ENCODE measurements around the gene MAD1L1. TPM values are rescaled to one million over a fixed set of nuclear protein-coding genes. Genes with fewer than 3 reads are reported as not detected.

MAD1L1 gene
- total RNA-seq, 1 experiment from 2014 or later = 46.7 TPM

GRCh38 chr7:1883834-1884582 is 348.7 kb downstream of the MAD1L1 start:
- no peak overlapping the region for H3K27ac ChIP-seq (ENCODE audit: low read depth, low read length, poor library complexity, severe bottlenecking)
- H3K4me3 ChIP-seq (ENCODE audit: low read depth, low read length, poor library complexity, severe bottlenecking) = no peak overlapping the region
- no peaks in the 10 kb centered on the region for H3K9me3 ChIP-seq (ENCODE audit: low read depth, low read length, poor library complexity, severe bottlenecking)
- intact Hi-C loops (cut with micrococcal nuclease; ENCODE audit: unreplicated experiment) = no loop called here
- H3K36me3 ChIP-seq (ENCODE audit: insufficient read depth, low read length, poor library complexity, severe bottlenecking) = no peaks in the 10 kb centered on the region
- H3K27me3 ChIP-seq (replicated peaks; ENCODE audit: insufficient read depth, low read depth, low read length, poor library complexity) = no peaks in the 10 kb centered on the region
- DNase-seq (ENCODE audit: low spot score) = no peak
- ChIA-PET CTCF (no interaction called here), POLR2A (ENCODE audit: low non-redundant PET) (no interaction called here)
- no TSS peak for BruUV-seq (replicated peaks)
- no peak for TF ChIP-seq EZH2 (IDR thresholded peaks at IDR 0.05; ENCODE audit: borderline replicate concordance, low read depth, low read length, poor library complexity, severe bottlenecking)
- peak; percentile 27; the same call in 1 of the 2 replicates for TF ChIP-seq CTCF (conservative IDR thresholded peaks at IDR 0.05; ENCODE audit: low read depth, low read length)
- H3K4me1 ChIP-seq (ENCODE audit: insufficient read depth, low read length, poor library complexity, severe bottlenecking) = peaks cover 4% of the 10 kb centered on the region

GRCh38 chr7:1883031-1883761 is 349.5 kb downstream of the MAD1L1 start:
- H3K9me3 ChIP-seq (ENCODE audit: low read depth, low read length, poor library complexity, severe bottlenecking) = no peaks in the 10 kb centered on the region
- H3K27ac ChIP-seq (ENCODE audit: low read depth, low read length, poor library complexity, severe bottlenecking) = no peak overlapping the region
- TF ChIP-seq EZH2 (IDR thresholded peaks at IDR 0.05; ENCODE audit: borderline replicate concordance, low read depth, low read length, poor library complexity, severe bottlenecking) (no peak), CTCF (conservative IDR thresholded peaks at IDR 0.05; ENCODE audit: low read depth, low read length) (no peak)
- intact Hi-C loops (cut with micrococcal nuclease; ENCODE audit: unreplicated experiment) = no loop called here
- peaks cover 4% of the 10 kb centered on the region for H3K4me1 ChIP-seq (ENCODE audit: insufficient read depth, low read length, poor library complexity, severe bottlenecking)
- H3K4me3 ChIP-seq (ENCODE audit: low read depth, low read length, poor library complexity, severe bottlenecking) = no peak overlapping the region
- H3K36me3 ChIP-seq (ENCODE audit: insufficient read depth, low read length, poor library complexity, severe bottlenecking) = no peaks in the 10 kb centered on the region
- H3K27me3 ChIP-seq (replicated peaks; ENCODE audit: insufficient read depth, low read depth, low read length, poor library complexity) = no peaks in the 10 kb centered on the region
- ChIA-PET POLR2A (ENCODE audit: low non-redundant PET) (interaction anchor here (0.6 kb wide), 1 partner anchor 703 kb away, joined by 6 read pairs; no protein-coding TSS in a partner anchor), CTCF (interaction anchor here (0.6 kb wide), 1 partner anchor 465 kb away, joined by 4 read pairs; no protein-coding TSS in a partner anchor)
- BruUV-seq (replicated peaks) = no TSS peak
- DNase-seq (ENCODE audit: low spot score) = peak; percentile 61

GRCh38 chr7:1882451-1882850 is 350.3 kb downstream of the MAD1L1 start:
- Histone ChIP-seq H3K4me1 (ENCODE audit: insufficient read depth, low read length, poor library complexity, severe bottlenecking) (peaks cover 4% of the 10 kb centered on the region), H3K27me3 (replicated peaks; ENCODE audit: insufficient read depth, low read depth, low read length, poor library complexity) (no peaks in the 10 kb centered on the region), H3K36me3 (ENCODE audit: insufficient read depth, low read length, poor library complexity, severe bottlenecking) (no peaks in the 10 kb centered on the region), H3K9me3 (ENCODE audit: low read depth, low read length, poor library complexity, severe bottlenecking) (no peaks in the 10 kb centered on the region), H3K4me3 (ENCODE audit: low read depth, low read length, poor library complexity, severe bottlenecking) (no peak overlapping the region), H3K27ac (ENCODE audit: low read depth, low read length, poor library complexity, severe bottlenecking) (no peak overlapping the region)
- CTCF ChIA-PET = interaction anchor here (0.6 kb wide), 1 partner anchor 465 kb away, joined by 4 read pairs; no protein-coding TSS in a partner anchor
- intact Hi-C loops (cut with micrococcal nuclease; ENCODE audit: unreplicated experiment) = no loop called here
- TF ChIP-seq CTCF (conservative IDR thresholded peaks at IDR 0.05; ENCODE audit: low read depth, low read length) (no peak), EZH2 (IDR thresholded peaks at IDR 0.05; ENCODE audit: borderline replicate concordance, low read depth, low read length, poor library complexity, severe bottlenecking) (no peak)
- POLR2A ChIA-PET (ENCODE audit: low non-redundant PET) = interaction anchor here (0.6 kb wide), 1 partner anchor 703 kb away, joined by 6 read pairs; no protein-coding TSS in a partner anchor
- no peak for DNase-seq (ENCODE audit: low spot score)
- BruUV-seq (replicated peaks) = no TSS peak
